CD14-positive monocyte (primary cell): ENCODE data around the gene LGALS9B. TPM values are rescaled to one million over a fixed set of nuclear protein-coding genes. Genes with fewer than 3 reads are reported as not detected.
"Not testable (repeated sequence)": the region's sequence is repeated elsewhere in the genome, so short reads cannot be mapped to it uniquely, and the experiment has no call there.

Experiments
- DNase-seq, 3 donors: peaks; one replicate each; pipeline ENCODE4 v3.0.0-alpha.2; 2011 to 2022
- H2AFZ ChIP-seq: 2 replicates; pipeline ENCODE4 v1.6.0; 2012; ENCODE audit warnings: mild to moderate bottlenecking, low read depth, low read length, inconsistent platforms; ENCODE audit not compliant: insufficient read depth, poor library complexity, severe bottlenecking
- H3K27ac ChIP-seq, 2 donors: 1 replicate in 1 of 2; 2 replicates in 1 of 2; pipeline ENCODE4 v1.5.1; 2012 to 2013; ENCODE audit warnings: low read length in 2 of 2, control low read depth in 1 of 2, inconsistent platforms in 1 of 2, low read depth in 1 of 2, mild to moderate bottlenecking in 1 of 2
- H3K27me3 ChIP-seq, 2 donors: one replicate each; pipeline versions ENCODE4 v1.6.0 to v1.6.1; 2011 to 2013; ENCODE audit warnings: low read length in 2 of 2; ENCODE audit not compliant: control insufficient read depth in 2 of 2, insufficient read depth in 2 of 2
- H3K36me3 ChIP-seq, 2 donors: replicated peaks in 1 of 2; 1 replicate in 1 of 2; 2 replicates in 1 of 2; pipeline versions ENCODE4 v1.5.1 to v1.6.1; 2012 to 2013; ENCODE audit warnings: low read length in 2 of 2, control low read depth in 1 of 2, inconsistent platforms in 1 of 2, mild to moderate bottlenecking in 1 of 2; ENCODE audit not compliant: insufficient read depth in 2 of 2, control insufficient read depth in 1 of 2
- H3K4me1 ChIP-seq, 2 donors: 1 replicate in 1 of 2; 2 replicates in 1 of 2; pipeline versions ENCODE4 v1.5.1 to v1.6.1; 2012 to 2013; ENCODE audit warnings: low read length in 2 of 2, control low read depth in 1 of 2, inconsistent platforms in 1 of 2, mild to moderate bottlenecking in 1 of 2, moderate library complexity in 1 of 2; ENCODE audit not compliant: insufficient read depth in 2 of 2, control insufficient read depth in 1 of 2
- H3K4me2 ChIP-seq: replicated peaks from 2 replicates; pipeline ENCODE3; 2012; ENCODE audit warnings: low read length, moderate library complexity, mild to moderate bottlenecking; ENCODE audit not compliant: poor library complexity, severe bottlenecking; ENCODE audit errors: extremely low read depth
- H3K4me3 ChIP-seq, 3 experiments: fragments of 200-600 bp in 1 of 3; sonication (generic) in 1 of 3; replicated peaks in 1 of 3; 1 replicate in 2 of 3; 2 replicates in 1 of 3; pipeline ENCODE4 v1.5.1; 2011 to 2013; ENCODE audit warnings: low read length in 3 of 3, mild to moderate bottlenecking in 3 of 3, control low read depth in 2 of 3, low read depth in 2 of 3, inconsistent platforms in 1 of 3, moderate library complexity in 1 of 3
- H3K79me2 ChIP-seq: 2 replicates; pipeline ENCODE4 v1.6.0; 2012; ENCODE audit warnings: mild to moderate bottlenecking, control low read depth, inconsistent platforms, low read length, moderate library complexity; ENCODE audit not compliant: insufficient read depth
- H3K9ac ChIP-seq: 2 replicates; pipeline ENCODE4 v1.6.0; 2017; ENCODE audit warnings: low read length, mild to moderate bottlenecking; ENCODE audit not compliant: insufficient read depth, poor library complexity, severe bottlenecking
- H3K9me3 ChIP-seq, 2 donors: replicated peaks in 1 of 2; 1 replicate in 1 of 2; 2 replicates in 1 of 2; pipeline versions ENCODE4 v1.5.1 to v1.6.1; 2012 to 2013; ENCODE audit warnings: low read length in 2 of 2, control low read depth in 1 of 2; ENCODE audit not compliant: control insufficient read depth in 1 of 2, insufficient read depth in 1 of 2
- H4K20me1 ChIP-seq: 2 replicates; pipeline ENCODE4 v1.6.0; 2012; ENCODE audit warnings: mild to moderate bottlenecking, low read length, control low read depth, moderate library complexity; ENCODE audit not compliant: insufficient read depth
- H3K27ac Mint-ChIP-seq, 7 donors: one replicate each; pipeline ENCODE4 v1.8.0; 2020; ENCODE audit warnings: mild to moderate bottlenecking in 7 of 7, mixed read lengths in 7 of 7, moderate library complexity in 6 of 7, inconsistent platforms in 2 of 7
- H3K27me3 Mint-ChIP-seq, 3 donors: one replicate each; pipeline ENCODE4 v1.8.0; 2021 to 2022; ENCODE audit warnings: low read depth in 3 of 3, mild to moderate bottlenecking in 3 of 3, mixed read lengths in 3 of 3, moderate library complexity in 3 of 3, inconsistent platforms in 1 of 3
- H3K36me3 Mint-ChIP-seq, 2 donors: one replicate each; pipeline ENCODE4 v1.8.0; 2020; ENCODE audit warnings: mixed read lengths in 2 of 2, inconsistent platforms in 1 of 2, mild to moderate bottlenecking in 1 of 2
- H3K4me1 Mint-ChIP-seq: one replicate; pipeline ENCODE4 v1.8.0; 2020; ENCODE audit warnings: mild to moderate bottlenecking, mixed read lengths
- H3K4me3 Mint-ChIP-seq, 2 donors: one replicate each; pipeline ENCODE4 v1.8.0; 2020; ENCODE audit warnings: mild to moderate bottlenecking in 2 of 2, mixed read lengths in 2 of 2, moderate library complexity in 1 of 2
- H3K9me3 Mint-ChIP-seq, 7 donors: one replicate each; pipeline ENCODE4 v1.8.0; 2020 to 2022; ENCODE audit warnings: mixed read lengths in 7 of 7, mild to moderate bottlenecking in 6 of 7, moderate library complexity in 6 of 7, inconsistent platforms in 2 of 7
- WGBS: methylation state at CpG from one replicate; pipeline ENCODE4 v1.1.5; 2013; ENCODE audit warnings: missing lambda C conversion rate; ENCODE audit not compliant: insufficient coverage; 5-methylcytosine and 5-hydroxymethylcytosine counted together
- intact Hi-C, 2 donors: fragments of 100-400 bp; cut with micrococcal nuclease; formaldehyde crosslinking; loops; one replicate each; pipeline versions ENCODE4 v1.15.0 to v1.15.1; 2023
- polyA plus RNA-seq, 3 donors: library from polyadenylated mRNA; depleted of rRNA in 1 of 3; unstranded in 2 of 3; stranded (reverse) in 1 of 3; fragments of 300-500 nt in 2 of 3; fragments of >200 nt in 1 of 3; fragmentation: Illumina TruSeq in 2 of 3; gene quantifications; 1 replicate in 2 of 3; 2 replicates in 1 of 3; pipeline ENCODE4 v1.2.3, GENCODE V29; 2012 to 2021

Gene LGALS9B
- polyA plus RNA-seq, 3 donors, result not detected

- H3K9me3 Mint-ChIP-seq, H3K9me3 ChIP-seq, DNase-seq, intact Hi-C loops, H3K27me3 ChIP-seq, H3K27ac Mint-ChIP-seq, H3K4me3 Mint-ChIP-seq, H3K36me3 ChIP-seq, H3K27ac ChIP-seq, H2AFZ ChIP-seq, H4K20me1 ChIP-seq, H3K4me2 ChIP-seq, H3K4me1 ChIP-seq, H3K27me3 Mint-ChIP-seq, H3K79me2 ChIP-seq, H3K36me3 Mint-ChIP-seq, H3K4me3 ChIP-seq, H3K4me1 Mint-ChIP-seq, H3K9ac ChIP-seq: not testable (repeated sequence)
- no CpG with 5 or more reads among the region's 5 CpGs for WGBS
These were observed 26.7 kb downstream of the LGALS9B start for GRCh38 chr17:20440665-20441064.

- H3K4me2 ChIP-seq, H3K36me3 ChIP-seq, H4K20me1 ChIP-seq, H3K4me3 ChIP-seq, H3K27me3 Mint-ChIP-seq, intact Hi-C loops, H3K9me3 ChIP-seq, H3K79me2 ChIP-seq, DNase-seq, H3K27ac ChIP-seq, H3K27ac Mint-ChIP-seq, H3K9ac ChIP-seq, H2AFZ ChIP-seq, H3K9me3 Mint-ChIP-seq, H3K36me3 Mint-ChIP-seq, H3K4me3 Mint-ChIP-seq, H3K27me3 ChIP-seq, H3K4me1 Mint-ChIP-seq, H3K4me1 ChIP-seq: not testable (repeated sequence)
- WGBS, result 100% methylated on average over 2 of the region's 3 CpGs
These were observed 32.2 kb downstream of the LGALS9B start for GRCh38 chr17:20435166-20435565.

- H3K4me3 ChIP-seq, H3K9me3 Mint-ChIP-seq, DNase-seq, H3K36me3 Mint-ChIP-seq, H3K79me2 ChIP-seq, H3K9me3 ChIP-seq, H2AFZ ChIP-seq, H3K4me1 Mint-ChIP-seq, H3K4me1 ChIP-seq, H3K27ac ChIP-seq, H3K27me3 Mint-ChIP-seq, H4K20me1 ChIP-seq, H3K36me3 ChIP-seq, H3K4me3 Mint-ChIP-seq, intact Hi-C loops, H3K27me3 ChIP-seq, H3K27ac Mint-ChIP-seq, H3K4me2 ChIP-seq, H3K9ac ChIP-seq: not testable (repeated sequence)
- 100% methylated on average over 2 of the region's 8 CpGs for whole genome bisulfite sequencing
These were observed 34.0 kb downstream of the LGALS9B start for GRCh38 chr17:20433382-20433781.

- H3K4me2 ChIP-seq, H3K4me1 Mint-ChIP-seq, H3K27me3 ChIP-seq, H3K4me3 Mint-ChIP-seq, H3K27ac ChIP-seq, H3K9ac ChIP-seq, intact Hi-C loops, H3K79me2 ChIP-seq, H3K9me3 Mint-ChIP-seq, H3K36me3 Mint-ChIP-seq, H4K20me1 ChIP-seq, H2AFZ ChIP-seq, H3K27ac Mint-ChIP-seq, H3K9me3 ChIP-seq, H3K36me3 ChIP-seq, H3K27me3 Mint-ChIP-seq, H3K4me3 ChIP-seq, DNase-seq, H3K4me1 ChIP-seq: not testable (repeated sequence)
- no CpG with 5 or more reads among the region's 2 CpGs for WGBS
These were observed 40.1 kb downstream of the LGALS9B start for GRCh38 chr17:20427264-20427663.
